UCSD-AML1 (cell line): Measurements from ENCODE around the gene ATG2A.

ENCODE experiments used
- DNase-seq: peaks from one replicate; lab custom pipeline; 2025; ENCODE audit not compliant: unreplicated experiment; lab: John Stamatoyannopoulos, UW

Gene ATG2A

GRCh38 chr11:64888406-64888728 lies 28.6 kb downstream of the ATG2A start:
- no peak for DNase-seq

GRCh38 chr11:64887757-64888405 lies 29.1 kb downstream of the ATG2A start:
- peak; percentile 83 for DNase-seq

GRCh38 chr11:64887234-64887756 lies 29.7 kb downstream of the ATG2A start:
- no peak for DNase-seq

- DNase-seq, result no peak
Observed at GRCh38 chr11:64885367-64886286, 31.4 kb downstream of the ATG2A start.

GRCh38 chr11:64884019-64884418 lies 33.0 kb downstream of the ATG2A start:
- DNase-seq, result no peak

- no peak for DNase-seq
Observed at GRCh38 chr11:64883575-64883974, 33.4 kb downstream of the ATG2A start.

GRCh38 chr11:64882243-64882642 lies 34.8 kb downstream of the ATG2A start:
- no peak for DNase-seq

GRCh38 chr11:64881476-64881875 lies 35.5 kb downstream of the ATG2A start:
- no peak for DNase-seq

- DNase-seq, result no peak
Observed at GRCh38 chr11:64880240-64881001, 36.6 kb downstream of the ATG2A start.

- DNase-seq, result peak; percentile 64
Observed at GRCh38 chr11:64879244-64879900, 37.6 kb downstream of the ATG2A start.

- DNase-seq, result peak; percentile 99
Observed at GRCh38 chr11:64878494-64879243, 38.3 kb downstream of the ATG2A start, which contains the start of gene EHD1. TSS of gene EHD1 (minus strand) at chr11:64878621. CDS start at chr11:64878464, 157 bp downstream.

- no peak for DNase-seq
Observed at GRCh38 chr11:64878223-64878493, 38.9 kb downstream of the ATG2A start.

- peak; percentile 41 for DNase-seq
Observed at GRCh38 chr11:64877390-64878222, 39.4 kb downstream of the ATG2A start.

- no peak for DNase-seq
Observed at GRCh38 chr11:64876835-64877341, 40.1 kb downstream of the ATG2A start.

GRCh38 chr11:64876229-64876750 lies 40.7 kb downstream of the ATG2A start:
- DNase-seq, result no peak

- no peak for DNase-seq
Observed at GRCh38 chr11:64875369-64876228, 41.4 kb downstream of the ATG2A start.

GRCh38 chr11:64874308-64875240 lies 42.4 kb downstream of the ATG2A start:
- no peak for DNase-seq
